GM23338 (cell line): ENCODE measurements around the gene ERC1.

Source experiments
- CREB1 ChIP-seq: fragments of 250-450 bp; sonication (Bioruptor Pico); IDR thresholded peaks from 2 replicates; pipeline ENCODE4 v1.5.0; 2020; ENCODE audit warnings: low read depth, mild to moderate bottlenecking, moderate library complexity
- CTCF ChIP-seq, 2 experiments: fragments of 200-600 bp in 1 of 2; sonication (generic) in 1 of 2; conservative IDR thresholded peaks; 2 replicates each; pipeline versions ENCODE4 v1.5.1 to v1.6.1; 2016 to 2017; ENCODE audit warnings: antibody characterized with exemption in 2 of 2, low read depth in 2 of 2, mild to moderate bottlenecking in 2 of 2, moderate library complexity in 1 of 2
- EZH2 ChIP-seq: fragments of 200-600 bp; sonication (generic); IDR thresholded peaks from one replicate; pipeline ENCODE4 v1.8.0; 2017; ENCODE audit warnings: antibody characterized with exemption, mild to moderate bottlenecking, low read depth; ENCODE audit not compliant: unreplicated experiment

DNA sequence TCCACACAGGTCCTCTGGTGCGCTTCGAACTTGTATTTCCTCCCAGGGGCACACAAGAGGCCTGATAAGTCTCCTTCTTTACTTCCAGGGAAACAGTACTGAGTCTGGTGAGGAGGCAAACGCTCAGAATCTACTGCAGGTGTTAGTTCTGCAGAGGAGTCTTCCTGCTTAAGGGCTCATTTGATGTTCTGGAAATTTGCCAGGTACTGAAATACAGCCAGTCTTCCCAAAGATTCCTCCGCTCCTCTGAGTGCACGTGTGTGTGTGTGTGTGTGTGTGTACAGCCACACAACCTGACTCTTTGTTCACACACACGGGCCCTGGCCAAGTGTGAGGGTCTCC is 511.3 kb downstream of the ERC1 start:
- no peak for TF ChIP-seq EZH2
- no peak for TF ChIP-seq CTCF (conservative IDR thresholded peaks at IDR 0.05; ENCODE audit: low read depth in 2 of 2)
- TF ChIP-seq CREB1 (CRISPR knock-in tag) = no peak
